ENCODE data around the gene SPAG16. TPM values are rescaled to one million over a fixed set of nuclear protein-coding genes. Genes with fewer than 3 reads are reported as not detected.

Gene SPAG16
- total RNA-seq, 1 experiment from 2014 or later, result 16.6 TPM

GRCh38 chr2:214076527-214076926 is 792.3 kb downstream of the SPAG16 start:
- no peak for DNase-seq (ENCODE audit: low read depth)

- no peak for DNase-seq (ENCODE audit: low read depth)
Measured at GRCh38 chr2:214077727-214078126, 793.5 kb downstream of the SPAG16 start.

DNA sequence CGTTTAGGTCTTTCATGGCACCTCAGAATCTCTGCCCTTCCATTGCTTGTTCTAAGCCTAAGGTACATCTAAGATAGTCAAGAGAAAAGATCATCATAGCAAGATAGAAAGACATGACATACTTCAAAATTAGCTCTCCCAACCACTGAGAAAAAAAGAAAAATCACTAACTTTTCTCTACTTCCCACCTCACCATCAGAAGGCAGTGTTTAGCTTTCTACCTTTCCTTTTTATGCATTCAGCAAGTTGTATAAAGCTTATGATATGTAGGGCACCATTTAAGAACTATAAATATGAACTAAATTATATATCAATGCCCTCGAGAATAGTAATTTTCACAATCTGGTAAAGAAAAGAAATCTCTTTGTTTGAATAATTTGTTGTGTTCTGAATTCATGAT is 794.8 kb downstream of the SPAG16 start:
- DNase-seq (ENCODE audit: low read depth), result no peak

- no peak for DNase-seq (ENCODE audit: low read depth)
Measured at GRCh38 chr2:214088536-214088935, 804.3 kb downstream of the SPAG16 start.

DNA sequence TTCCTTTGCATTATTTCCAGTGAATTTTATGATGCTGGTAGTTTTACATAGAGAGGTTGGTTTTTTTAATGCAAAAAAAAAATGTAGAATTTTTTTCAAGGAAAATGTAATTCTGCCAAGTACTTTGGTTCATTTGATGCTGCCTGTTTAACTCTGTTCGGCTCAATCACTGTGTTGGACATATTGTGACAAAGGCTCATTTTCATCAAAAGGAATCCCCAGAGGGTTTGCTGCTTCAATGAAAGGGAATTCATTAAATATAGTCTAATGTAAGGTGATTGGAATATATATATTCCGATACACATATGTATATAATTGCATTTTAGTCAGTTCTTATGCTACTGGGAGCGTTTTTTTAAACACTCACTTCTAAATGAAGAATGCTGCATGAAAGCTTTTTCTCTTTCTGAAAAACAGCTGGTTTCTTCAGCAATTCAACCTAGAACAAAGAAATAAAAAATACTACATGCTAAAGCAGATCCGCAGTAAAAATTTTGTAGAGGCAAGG is 812.0 kb downstream of the SPAG16 start:
- no peak for DNase-seq (ENCODE audit: low read depth)

- no peak for DNase-seq (ENCODE audit: low read depth)
Measured at GRCh38 chr2:214098811-214099210, 814.5 kb downstream of the SPAG16 start.

DNA sequence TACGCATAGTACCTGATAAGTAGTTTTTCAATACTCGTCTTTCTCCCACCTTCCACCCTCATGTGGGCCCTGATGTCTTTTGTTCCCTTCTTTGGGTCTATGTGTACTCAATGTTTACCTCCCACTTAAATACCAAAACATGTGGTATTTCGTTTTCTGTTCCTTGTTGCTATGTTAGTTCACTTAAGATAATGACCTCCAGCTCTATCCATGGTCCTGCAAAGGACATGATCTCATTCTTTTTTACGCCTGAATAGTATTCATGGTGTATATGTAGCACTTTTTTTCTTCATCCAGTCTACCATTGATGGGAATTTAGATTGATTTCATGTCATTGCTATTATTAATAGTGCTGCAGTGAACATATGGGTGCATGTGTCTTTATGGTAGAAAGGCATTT is 816.2 kb downstream of the SPAG16 start:
- no peak for DNase-seq (ENCODE audit: low read depth)

DNA sequence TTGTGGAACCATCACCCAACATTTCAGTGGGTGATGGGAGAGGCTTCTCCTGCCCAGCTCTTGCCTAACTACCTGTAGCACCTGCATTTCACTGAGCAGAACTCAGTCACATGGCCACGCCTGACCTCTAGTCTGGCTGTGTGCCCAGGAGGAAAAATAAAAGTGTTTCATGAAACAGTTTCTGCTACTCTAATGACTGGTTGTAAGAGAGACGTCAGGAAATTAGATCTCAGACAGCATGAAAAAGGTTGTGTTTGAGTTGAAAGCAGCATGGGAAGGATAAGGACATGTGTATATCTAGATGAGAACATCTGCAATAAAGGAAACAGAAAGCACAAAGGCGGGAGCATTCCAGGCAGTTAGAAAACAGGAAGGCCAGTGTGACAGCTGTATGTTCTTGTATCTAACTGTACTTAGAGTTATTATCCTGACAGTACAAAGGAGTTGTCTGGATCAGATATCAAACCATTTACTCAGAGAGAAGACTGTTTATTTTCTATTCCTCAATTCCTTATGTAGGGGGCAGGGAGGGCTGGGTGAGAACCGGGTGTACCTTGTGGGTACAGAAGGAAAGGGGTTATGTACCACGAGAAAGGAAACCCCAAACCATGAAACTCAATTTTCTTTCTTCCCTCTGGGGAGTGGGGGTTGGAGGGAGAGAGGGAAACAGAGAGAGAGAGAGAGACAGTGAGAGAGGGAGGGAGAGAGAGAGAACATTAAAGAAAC is 819.2 kb downstream of the SPAG16 start:
- DNase-seq (ENCODE audit: low read depth), result no peak

- DNase-seq (ENCODE audit: low read depth), result no peak
Measured at GRCh38 chr2:214104219-214104618, 820.0 kb downstream of the SPAG16 start.

- DNase-seq (ENCODE audit: low read depth), result no peak
Measured at GRCh38 chr2:214104967-214105366, 820.7 kb downstream of the SPAG16 start.

GRCh38 chr2:214107726-214108125 is 823.5 kb downstream of the SPAG16 start:
- DNase-seq (ENCODE audit: low read depth), result no peak

- DNase-seq (ENCODE audit: low read depth), result no peak
Measured at GRCh38 chr2:214108598-214108997, 824.3 kb downstream of the SPAG16 start.

DNA sequence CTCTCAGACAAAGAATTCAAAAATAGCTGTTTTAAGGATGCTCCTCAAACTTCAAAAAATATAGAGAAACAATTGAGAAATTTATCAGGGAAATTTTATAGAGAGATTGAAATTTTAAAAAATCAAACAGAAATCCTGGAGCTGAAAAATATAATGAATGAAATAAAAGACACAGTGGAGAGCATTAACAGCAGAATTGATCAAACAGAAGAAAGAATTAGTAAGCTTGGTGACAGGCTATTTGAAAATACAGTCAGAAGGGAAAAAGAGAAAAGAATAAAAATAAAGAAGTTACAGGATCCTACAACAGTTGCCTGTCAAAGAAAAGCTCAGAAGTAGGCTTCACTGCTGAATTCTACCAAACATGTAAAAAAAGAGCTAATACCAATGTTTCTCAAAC is 832.8 kb downstream of the SPAG16 start:
- DNase-seq (ENCODE audit: low read depth), result no peak

DNA sequence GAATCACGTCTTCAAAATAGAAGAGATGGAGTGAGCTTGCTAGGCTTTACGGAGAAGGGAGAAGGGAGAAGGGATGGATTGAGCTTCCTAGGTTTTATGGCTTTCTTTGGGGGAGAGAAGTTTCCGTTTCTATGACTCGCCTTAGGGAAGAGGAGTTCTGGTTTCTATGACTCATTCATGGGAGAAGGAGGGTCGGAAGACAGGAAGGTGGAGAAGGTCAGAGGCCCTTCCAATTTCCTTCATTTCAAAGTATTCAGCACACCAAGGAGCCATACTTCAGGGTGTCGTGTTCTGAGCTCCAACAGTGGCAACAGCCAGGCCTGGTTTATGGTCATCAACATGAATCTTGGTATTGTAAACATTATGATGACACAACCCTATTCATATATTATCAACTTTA is 841.9 kb downstream of the SPAG16 start:
- DNase-seq (ENCODE audit: low read depth), result no peak

DNA sequence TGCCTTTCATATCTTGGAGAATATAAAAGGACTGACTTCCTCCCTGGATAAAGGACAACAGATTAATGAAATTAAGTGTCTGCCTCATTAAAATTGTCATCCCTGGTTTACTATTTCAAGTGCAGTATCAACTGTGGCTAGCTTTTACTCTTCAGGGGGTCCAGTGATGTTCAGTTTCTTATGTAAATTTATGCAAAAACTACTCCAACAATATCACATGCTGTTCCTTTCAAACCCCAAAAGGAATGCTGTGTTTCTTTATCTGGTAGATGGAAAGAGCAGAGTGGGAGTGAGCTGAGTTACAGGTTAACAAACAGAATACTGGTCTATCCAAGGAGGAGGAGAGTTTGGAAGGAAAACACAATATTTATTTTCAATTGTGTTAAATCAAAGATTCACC is 842.9 kb downstream of the SPAG16 start:
- DNase-seq (ENCODE audit: low read depth), result no peak

DNA sequence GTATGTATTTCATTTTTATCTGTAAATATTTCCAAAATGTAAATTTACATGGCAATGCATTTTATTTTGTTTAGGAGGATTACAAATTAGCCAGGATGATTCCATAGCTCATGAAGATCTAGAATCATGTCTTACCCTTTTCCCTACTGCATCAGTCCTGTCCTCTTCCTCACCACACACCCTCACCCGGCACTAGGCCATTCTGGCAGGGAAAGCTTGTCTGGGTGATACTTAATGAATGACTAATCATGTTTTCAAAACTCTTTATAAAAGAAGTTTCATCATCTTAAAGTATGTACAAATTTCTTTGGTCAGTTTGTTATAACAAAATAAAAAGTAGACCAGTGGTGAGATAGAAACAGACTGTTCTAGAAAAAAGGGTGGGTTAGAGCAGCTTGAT is 843.3 kb downstream of the SPAG16 start:
- DNase-seq (ENCODE audit: low read depth), result no peak

- no peak for DNase-seq (ENCODE audit: low read depth)
Measured at GRCh38 chr2:214128040-214128439, 843.8 kb downstream of the SPAG16 start.

- no peak for DNase-seq (ENCODE audit: low read depth)
Measured at GRCh38 chr2:214130114-214130513, 845.9 kb downstream of the SPAG16 start.

- no peak for DNase-seq (ENCODE audit: low read depth)
Measured at GRCh38 chr2:214135966-214136365, 851.7 kb downstream of the SPAG16 start.

DNA sequence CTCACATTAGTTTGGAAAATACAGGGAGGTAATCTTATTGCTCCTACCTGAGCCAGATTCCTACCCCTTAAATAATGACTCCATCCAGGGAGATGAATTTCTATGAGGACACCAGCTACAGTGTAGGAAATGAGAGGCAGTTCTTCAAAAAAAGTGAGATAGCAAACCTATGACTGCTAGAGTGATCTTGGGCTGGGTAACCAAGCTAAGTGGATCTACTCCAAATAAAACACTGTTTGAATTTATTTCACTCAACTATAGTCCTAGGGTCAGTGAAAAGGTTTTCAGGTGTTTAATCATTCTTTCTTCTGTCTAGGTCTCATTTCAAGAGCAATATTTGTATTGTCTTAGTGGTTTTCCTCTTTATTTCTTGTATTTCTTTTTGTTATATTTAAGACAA is 854.5 kb downstream of the SPAG16 start:
- no peak for DNase-seq (ENCODE audit: low read depth)

GRCh38 chr2:214139630-214140284 is 855.5 kb downstream of the SPAG16 start:
- no peak for DNase-seq (ENCODE audit: low read depth)

DNA sequence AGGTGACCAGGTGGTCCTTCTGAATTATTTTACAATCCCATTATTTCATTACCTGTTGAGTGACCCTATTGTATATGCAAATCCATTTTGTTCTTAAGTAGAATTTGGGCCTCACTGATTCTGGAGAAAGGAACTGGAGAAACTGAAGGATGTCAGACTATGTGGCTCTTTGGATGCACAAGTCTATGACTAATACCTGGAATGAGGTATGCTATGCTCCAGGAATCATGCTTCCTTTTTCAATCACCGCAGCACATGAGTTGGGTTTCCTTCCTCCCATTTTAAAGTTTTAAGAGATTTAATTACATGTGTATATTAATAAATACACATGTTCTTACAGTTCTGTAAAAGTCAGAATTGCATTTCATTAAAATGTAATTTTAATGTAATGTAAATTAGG is 872.7 kb downstream of the SPAG16 start:
- no peak for DNase-seq (ENCODE audit: low read depth)

DNA sequence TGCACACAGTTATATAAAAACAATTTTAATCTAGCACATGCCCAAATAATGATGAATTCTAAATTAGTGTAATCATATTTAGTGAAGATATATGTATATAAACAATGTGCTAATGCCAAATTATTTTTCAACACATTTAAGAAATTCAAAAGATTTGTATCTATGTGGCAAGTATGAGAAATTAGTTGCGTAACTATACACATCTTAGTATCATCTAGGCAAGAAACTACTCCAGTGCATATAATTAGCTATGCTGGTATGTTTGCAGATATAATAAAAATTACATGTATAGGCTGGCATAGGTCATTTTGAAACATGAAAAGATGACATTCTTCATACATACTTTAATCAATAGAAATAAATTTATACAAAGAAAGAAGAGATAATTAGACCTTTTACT is 874.6 kb downstream of the SPAG16 start:
- DNase-seq (ENCODE audit: low read depth), result no peak
